ENCODE data around the gene LUC7L3.

GRCh38 chr17:50710025-50710424, 9.4 kb upstream of the LUC7L3 start:
- TF ChIP-seq REST (IDR thresholded peaks at IDR 0.05; ENCODE audit: insufficient read depth in 1 of 2, low read depth in 2 of 2, low read length in 2 of 2) (no peak), POLR2AphosphoS5 (IDR thresholded peaks at IDR 0.05; ENCODE audit: low read depth, low read length) (no peak), SIN3A (IDR thresholded peaks at IDR 0.05; ENCODE audit: borderline replicate concordance, insufficient read depth, low read length) (no peak)

All from PFSK-1 (cell line).